Measurements from ENCODE around the gene RYR3. TPM values are rescaled to one million over a fixed set of nuclear protein-coding genes. Genes with fewer than 3 reads are reported as not detected.

The RYR3 gene
- total and polyA plus RNA-seq, 2 of the 13 experiments (the other 11 are each of a cell fraction or from before 2014, with no cell fraction given), result not detected

- no peaks in the 10 kb centered on the region for H3K4me1 ChIP-seq (ENCODE audit: insufficient read depth, low read length)
- DNase-seq (ENCODE audit: low spot score) (no peak), FAIRE-seq (no peak), ATAC-seq (no peak)
- no peak overlapping the region for H2AFZ ChIP-seq (ENCODE audit: low read length)
- no peak for TF ChIP-seq DNMT3B (CRISPR knock-in tag; conservative IDR thresholded peaks at IDR 0.05)
- no peak for TF ChIP-seq ZNF235 (CRISPR knock-in tag; IDR thresholded peaks at IDR 0.05; ENCODE audit: borderline replicate concordance)
- TF ChIP-seq HOXA5 (CRISPR knock-in tag; IDR thresholded peaks at IDR 0.05), result no peak
- TF ChIP-seq ZKSCAN8 (CRISPR knock-in tag; IDR thresholded peaks at IDR 0.05; ENCODE audit: borderline replicate concordance), result no peak
- no peak for TF ChIP-seq ZNF674 (CRISPR knock-in tag; IDR thresholded peaks at IDR 0.05; ENCODE audit: low read depth)
- TF ChIP-seq SOX13 (IDR thresholded peaks at IDR 0.05), result no peak
- no peak for TF ChIP-seq SOX13 (CRISPR knock-in tag; conservative IDR thresholded peaks at IDR 0.05 in 1 of 2, IDR thresholded peaks at IDR 0.05 in 1 of 2)
- TF ChIP-seq ZNF724P (CRISPR knock-in tag; IDR thresholded peaks at IDR 0.05; ENCODE audit: borderline replicate concordance), result no peak
- no peak for TF ChIP-seq ZSCAN12 (CRISPR knock-in tag; IDR thresholded peaks at IDR 0.05)
- no peak overlapping the region for H3K4me3 ChIP-seq (replicated peaks in 1 of 3; ENCODE audit: insufficient read depth in 1 of 3, low read depth in 2 of 3, low read length in 3 of 3)
- H3K9ac ChIP-seq (ENCODE audit: insufficient read depth, low read depth, low read length), result no peak overlapping the region
- no peak overlapping the region for H3K4me2 ChIP-seq (ENCODE audit: low read depth, low read length)
- no TSS peak for BruUV-seq (replicated peaks)
- POLR2A ChIA-PET, result no interaction called here
- H3K79me2 ChIP-seq (ENCODE audit: insufficient read depth, low read length), result no peaks in the 10 kb centered on the region
- in situ Hi-C loops (cut with HindIII; ENCODE audit: extremely low pct_ligation_motif_present, low pct_unique_long_range_greater_than_20kb) (no loop called here), intact Hi-C loops (cut with micrococcal nuclease; ENCODE audit: unreplicated experiment) (no loop called here)
- H3K9me3 ChIP-seq (ENCODE audit: low read length), result no peaks in the 10 kb centered on the region
- CTCF ChIA-PET (ENCODE audit: low intra/inter-chr PET ratio, low total read pairs), result no interaction called here
- WGBS (ENCODE audit: low lambda C conversion rate), result 0% methylated on average over 6 of the region's 6 CpGs
- no peaks in the 10 kb centered on the region for H3K36me3 ChIP-seq (replicated peaks in 1 of 2; ENCODE audit: control insufficient read depth in 1 of 2, insufficient read depth in 2 of 2, low read length in 2 of 2)
- no peak overlapping the region for H3K27ac ChIP-seq (ENCODE audit: extremely low read length, insufficient read depth, low read length)
- H3K27me3 ChIP-seq (ENCODE audit: control insufficient read depth in 1 of 2, insufficient read depth in 2 of 2, low read length in 2 of 2), result no peaks in the 10 kb centered on the region; a peak in 1 of 5 replicates
- H4K20me1 ChIP-seq (ENCODE audit: insufficient read depth, low read length), result no peaks in the 10 kb centered on the region
Measured at GRCh38 chr15:33282226-33283020, 28.3 kb upstream of the RYR3 start.

GRCh38 chr15:33283576-33283975, 27.2 kb upstream of the RYR3 start:
- Histone ChIP-seq H3K4me3 (replicated peaks in 1 of 3; ENCODE audit: insufficient read depth in 1 of 3, low read depth in 2 of 3, low read length in 3 of 3) (no peak overlapping the region), H2AFZ (ENCODE audit: low read length) (no peak overlapping the region), H3K9ac (ENCODE audit: insufficient read depth, low read depth, low read length) (no peak overlapping the region), H3K27ac (ENCODE audit: extremely low read length, insufficient read depth, low read length) (no peak overlapping the region), H3K79me2 (ENCODE audit: insufficient read depth, low read length) (no peaks in the 10 kb centered on the region), H3K9me3 (ENCODE audit: low read length) (no peaks in the 10 kb centered on the region), H3K27me3 (ENCODE audit: control insufficient read depth in 1 of 2, insufficient read depth in 2 of 2, low read length in 2 of 2) (no peaks in the 10 kb centered on the region; a peak in 1 of 5 replicates), H3K4me1 (ENCODE audit: insufficient read depth, low read length) (no peaks in the 10 kb centered on the region), H3K36me3 (replicated peaks in 1 of 2; ENCODE audit: control insufficient read depth in 1 of 2, insufficient read depth in 2 of 2, low read length in 2 of 2) (no peaks in the 10 kb centered on the region), H4K20me1 (ENCODE audit: insufficient read depth, low read length) (no peaks in the 10 kb centered on the region), H3K4me2 (ENCODE audit: low read depth, low read length) (no peak overlapping the region)
- FAIRE-seq (no peak), ATAC-seq (no peak), DNase-seq (ENCODE audit: low spot score) (no peak)
- in situ Hi-C loops (cut with HindIII; ENCODE audit: extremely low pct_ligation_motif_present, low pct_unique_long_range_greater_than_20kb), result no loop called here
- intact Hi-C loops (cut with micrococcal nuclease; ENCODE audit: unreplicated experiment), result no loop called here
- BruUV-seq (replicated peaks), result no TSS peak
- WGBS (ENCODE audit: low lambda C conversion rate), result 24% methylated on average over 2 of the region's 2 CpGs
- ChIA-PET POLR2A (no interaction called here), CTCF (ENCODE audit: low intra/inter-chr PET ratio, low total read pairs) (no interaction called here)
- TF ChIP-seq SOX5 (CRISPR knock-in tag; IDR thresholded peaks at IDR 0.05; ENCODE audit: borderline replicate concordance), result no peak
- TF ChIP-seq ZNF598 (CRISPR knock-in tag; IDR thresholded peaks at IDR 0.05; ENCODE audit: borderline replicate concordance), result no peak
- TF ChIP-seq ZNF383 (CRISPR knock-in tag; IDR thresholded peaks at IDR 0.05; ENCODE audit: borderline replicate concordance), result no peak
- no peak for TF ChIP-seq ZNF142 (CRISPR knock-in tag; IDR thresholded peaks at IDR 0.05)
- no peak for TF ChIP-seq FOXP1 (IDR thresholded peaks at IDR 0.05)
- TF ChIP-seq FOXP1 (CRISPR knock-in tag; IDR thresholded peaks at IDR 0.05), result no peak

Measured in HepG2 (cell line).